Hematopoietic multipotent progenitor cell treated with erythropoietin and hydrocortisone succinate and interleukin-3 and kit ligand, for 15 days (in vitro differentiated cells): ENCODE results near the gene GPR39.

ENCODE experiments used
- DNase-seq: peaks from one replicate; pipeline ENCODE4 v3.0.0-alpha.2; 2015; ENCODE audit warnings: low spot score

The GPR39 gene

DNA sequence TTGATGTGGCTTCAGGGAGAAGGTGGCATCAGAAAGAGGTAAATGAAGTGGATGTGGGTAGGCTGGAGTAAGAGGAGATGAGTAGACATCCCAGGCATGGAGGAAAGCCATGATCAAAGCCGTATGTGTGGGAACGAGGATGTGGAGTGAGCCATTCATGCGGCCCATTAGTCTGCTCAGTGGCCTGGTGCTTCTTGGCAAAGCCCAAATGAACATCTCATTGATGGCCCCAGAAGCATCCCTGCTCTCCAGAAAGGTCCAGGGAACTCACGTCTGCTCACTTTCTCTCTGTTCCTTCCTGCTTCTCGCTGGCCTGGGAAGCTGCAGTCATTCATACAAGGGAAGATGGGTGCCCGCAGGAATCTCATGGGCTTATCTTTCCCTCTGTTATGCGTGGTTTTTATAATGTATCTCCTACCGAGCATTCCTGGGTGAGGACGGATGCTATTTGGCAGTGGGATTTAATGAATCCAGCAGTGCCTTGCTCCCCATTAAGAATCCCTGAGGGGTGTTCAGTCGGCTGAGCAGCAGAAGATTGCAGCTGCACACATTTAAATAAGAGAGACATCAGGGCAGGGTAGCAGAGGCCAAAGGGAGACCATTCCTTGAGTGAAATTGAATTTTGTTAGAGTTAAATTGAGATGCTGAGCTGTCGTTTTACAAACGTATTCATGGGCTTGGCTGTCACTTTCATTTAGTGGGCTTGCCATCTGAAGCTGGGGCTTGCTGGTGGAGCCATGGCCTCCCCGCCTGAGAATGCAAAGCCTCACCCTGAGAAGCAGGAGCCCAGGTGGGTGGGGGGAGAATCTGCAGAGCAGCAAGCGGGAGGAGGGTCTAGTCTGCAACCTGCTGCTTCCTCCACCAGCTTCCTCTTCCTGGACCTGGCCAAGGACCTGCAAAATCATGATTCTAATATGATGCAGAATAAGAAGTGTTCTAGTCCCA lies 188.9 kb downstream of the GPR39 start:
- no peak for DNase-seq

DNA sequence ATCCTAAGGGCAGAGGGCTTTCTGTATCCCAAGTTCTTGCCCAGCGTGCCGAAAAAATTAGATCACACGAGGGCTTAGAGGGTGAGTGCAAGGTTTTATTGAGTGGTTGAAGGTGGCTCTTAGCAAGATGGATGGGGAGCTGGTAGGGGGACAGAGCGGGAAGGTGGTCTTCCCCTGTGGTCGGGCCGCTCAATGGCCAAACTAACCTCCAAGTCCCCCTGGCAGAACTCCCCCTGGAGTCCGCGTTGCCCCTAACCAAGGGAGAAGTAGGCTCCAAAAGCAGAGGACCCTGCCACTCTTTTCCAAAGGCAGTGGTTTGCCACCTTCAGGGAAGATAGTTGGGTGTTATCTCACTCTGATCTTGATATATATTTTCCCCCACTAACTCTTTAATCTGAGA lies 190.0 kb downstream of the GPR39 start:
- DNase-seq, result no peak

DNA sequence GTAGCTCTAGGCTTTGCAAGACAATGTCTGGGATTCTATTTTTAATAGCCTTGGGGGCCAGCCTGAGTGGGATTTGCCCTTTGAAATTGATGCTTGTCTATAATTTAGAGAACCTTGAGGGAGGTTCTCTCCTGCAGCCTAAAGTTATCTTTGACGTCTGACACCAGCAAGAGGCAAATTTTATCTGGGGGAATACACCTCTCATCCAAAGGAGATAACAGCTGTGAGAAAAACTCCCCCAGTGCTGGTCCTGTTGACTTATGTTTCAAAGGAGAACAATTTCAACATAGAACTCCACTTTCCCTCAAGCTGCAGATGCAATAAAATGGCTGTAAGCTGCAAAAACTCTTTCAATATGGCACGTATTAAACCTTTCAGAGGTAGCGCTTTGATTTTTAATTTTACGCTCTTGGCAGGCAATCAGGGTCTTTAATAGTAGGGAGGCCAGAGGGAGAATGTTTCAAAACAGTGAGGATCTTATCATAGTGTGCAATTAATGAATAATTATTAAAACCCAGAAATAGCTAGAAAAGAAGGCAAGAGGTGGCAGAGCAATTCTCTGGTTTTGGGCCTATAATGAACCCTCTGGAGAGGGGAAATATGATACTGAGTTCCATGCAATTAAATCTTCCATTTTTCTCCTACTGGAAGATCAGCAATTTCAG lies 191.0 kb downstream of the GPR39 start:
- no peak for DNase-seq

DNA sequence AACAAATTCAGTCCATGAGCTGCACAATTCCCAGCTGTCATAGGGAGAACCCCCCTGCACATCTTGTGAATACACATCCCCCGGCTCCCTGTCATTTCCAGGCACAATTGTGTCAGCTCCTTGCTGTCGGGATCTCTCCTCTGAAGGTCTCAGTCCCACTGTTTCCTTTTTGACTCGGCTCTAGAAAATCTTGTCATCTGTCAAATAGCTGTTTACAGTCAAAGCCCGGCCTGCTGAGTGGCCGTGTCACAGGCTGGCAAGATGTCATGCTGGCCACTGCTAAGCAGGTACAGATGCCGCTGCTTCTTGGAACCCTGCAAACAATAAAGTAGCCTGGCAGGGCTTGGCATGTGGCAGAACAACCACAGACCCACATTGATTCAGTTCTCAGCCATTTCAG lies 191.7 kb downstream of the GPR39 start:
- no peak for DNase-seq

DNA sequence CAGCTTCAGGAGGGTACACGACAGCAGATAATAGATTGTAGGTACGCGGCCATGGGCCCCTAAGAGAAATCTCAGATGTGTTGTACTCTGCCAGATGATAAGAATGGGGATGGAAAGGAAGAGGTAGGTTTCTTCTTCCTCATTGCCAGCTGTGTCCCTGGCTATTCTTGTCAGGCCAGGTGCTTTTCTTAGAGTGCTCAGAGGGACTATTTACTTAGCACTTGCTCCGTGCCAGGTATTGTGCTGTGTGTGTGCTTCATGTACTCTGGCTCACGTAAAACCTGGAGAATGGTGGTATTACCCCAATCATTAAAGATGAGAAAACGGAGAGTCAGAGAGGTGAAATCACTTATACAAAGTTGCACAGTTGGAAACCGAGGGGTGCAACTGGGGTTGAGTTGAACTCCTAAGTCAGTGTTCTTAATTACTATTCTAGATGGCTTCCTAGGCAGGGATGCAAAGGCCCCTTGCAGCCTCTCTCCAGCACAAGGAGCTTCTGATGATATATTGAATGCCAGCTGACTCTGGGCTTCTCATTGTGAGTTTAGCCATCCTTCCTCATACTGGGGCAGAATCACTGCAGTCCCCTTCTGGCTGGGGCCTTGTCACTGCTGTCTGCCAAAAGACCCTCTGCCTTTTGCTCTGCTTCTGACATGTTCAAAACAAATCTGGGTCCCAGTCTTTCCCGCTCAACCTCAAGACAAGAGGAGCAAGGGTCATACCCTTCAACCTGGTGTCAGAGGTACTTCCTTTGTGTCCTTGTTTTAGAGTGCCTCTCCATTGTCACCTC lies 192.7 kb downstream of the GPR39 start:
- no peak for DNase-seq

DNA sequence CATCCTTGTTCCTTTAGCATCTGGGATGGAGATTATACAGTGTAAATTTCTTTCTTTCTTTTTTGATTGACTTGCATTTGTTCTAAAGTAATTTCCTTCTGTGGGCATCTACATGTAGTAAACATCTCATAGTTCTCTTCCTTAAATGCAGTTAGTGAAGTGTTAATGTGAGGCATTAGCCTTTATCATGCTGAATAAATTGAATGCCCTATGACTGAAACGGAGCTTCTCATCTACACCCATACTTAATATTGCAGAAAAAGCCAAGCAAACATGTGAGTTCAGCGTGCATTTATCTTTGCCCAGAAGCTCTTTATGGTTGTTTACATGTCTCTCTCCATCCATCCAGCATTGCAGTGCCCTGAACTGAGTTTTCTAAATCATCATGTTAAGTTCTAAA lies 195.1 kb downstream of the GPR39 start:
- no peak for DNase-seq

DNA sequence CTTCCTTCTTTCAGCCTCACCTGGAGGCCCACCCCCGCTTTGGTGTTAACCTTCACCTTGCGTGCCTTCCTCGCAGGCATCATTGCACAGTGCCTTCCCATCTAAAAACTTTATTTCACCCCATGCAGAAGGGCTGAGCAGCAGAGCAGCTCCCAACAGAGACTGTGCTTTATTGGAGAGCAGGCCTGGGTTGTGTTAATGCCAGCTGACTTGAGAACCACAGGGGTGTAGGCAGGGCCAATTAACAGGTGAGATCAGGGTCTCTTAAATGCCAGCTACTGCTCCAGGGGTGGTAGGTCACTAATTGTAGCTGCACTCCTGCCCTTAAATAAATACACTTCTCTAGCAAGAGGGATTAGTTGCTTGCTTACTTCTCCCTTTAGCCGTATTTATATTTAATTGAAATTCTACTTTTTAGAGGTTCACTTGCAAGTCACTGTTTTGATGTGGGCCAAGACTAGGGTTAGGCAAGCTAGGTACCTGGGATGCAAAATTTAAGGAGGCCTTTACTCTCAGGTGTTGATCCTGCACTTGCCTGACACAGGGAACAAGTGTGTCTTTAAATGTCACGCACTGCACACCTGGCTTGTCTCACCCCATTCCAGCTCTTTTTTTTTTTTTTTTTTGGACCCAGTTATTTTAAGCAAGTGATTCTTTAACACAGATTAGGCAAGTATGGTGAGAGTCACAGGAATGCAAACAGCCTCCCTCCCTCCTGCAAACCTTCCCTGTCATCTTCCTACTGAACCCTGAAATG lies 198.9 kb downstream of the GPR39 start:
- no peak for DNase-seq

DNA sequence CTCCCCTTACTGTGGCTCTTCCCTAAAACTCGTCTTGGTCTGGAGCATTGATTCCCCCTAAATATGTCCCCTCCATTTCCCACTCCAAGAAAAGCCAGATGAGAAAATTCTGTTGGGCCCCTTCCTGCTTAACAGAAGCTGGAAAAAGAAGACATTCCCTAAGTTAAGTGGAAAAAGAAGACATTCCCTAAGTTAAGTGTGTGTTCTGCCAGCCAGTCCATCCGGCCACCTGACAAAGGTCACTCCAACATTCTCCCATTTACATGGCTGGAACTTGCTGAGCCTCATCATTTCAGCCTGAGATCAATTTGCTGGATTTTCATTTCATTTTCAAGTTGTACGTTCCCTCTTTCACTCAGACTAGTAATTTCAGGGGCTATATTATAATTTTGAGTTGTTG lies 201.4 kb downstream of the GPR39 start:
- DNase-seq, result no peak

DNA sequence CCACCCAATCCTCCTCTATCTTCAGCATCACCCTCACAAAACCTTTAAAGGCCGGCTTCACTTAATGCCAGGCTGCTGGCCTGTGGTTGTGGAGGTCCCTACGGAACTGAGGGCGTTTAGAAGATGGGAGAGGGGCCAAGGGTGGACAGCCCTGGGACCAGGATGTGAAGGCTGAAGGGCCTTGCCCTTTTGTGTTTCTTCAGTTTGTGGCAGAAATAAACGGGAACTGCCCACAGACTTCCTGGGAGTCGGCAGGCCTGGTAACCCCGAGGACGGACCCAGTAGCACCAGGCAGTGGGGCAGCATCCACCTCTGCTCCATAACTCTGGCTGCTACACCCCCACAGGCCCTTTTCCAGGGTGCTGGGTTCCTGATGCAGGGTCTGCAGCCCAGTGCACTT lies 202.1 kb downstream of the GPR39 start:
- no peak for DNase-seq

DNA sequence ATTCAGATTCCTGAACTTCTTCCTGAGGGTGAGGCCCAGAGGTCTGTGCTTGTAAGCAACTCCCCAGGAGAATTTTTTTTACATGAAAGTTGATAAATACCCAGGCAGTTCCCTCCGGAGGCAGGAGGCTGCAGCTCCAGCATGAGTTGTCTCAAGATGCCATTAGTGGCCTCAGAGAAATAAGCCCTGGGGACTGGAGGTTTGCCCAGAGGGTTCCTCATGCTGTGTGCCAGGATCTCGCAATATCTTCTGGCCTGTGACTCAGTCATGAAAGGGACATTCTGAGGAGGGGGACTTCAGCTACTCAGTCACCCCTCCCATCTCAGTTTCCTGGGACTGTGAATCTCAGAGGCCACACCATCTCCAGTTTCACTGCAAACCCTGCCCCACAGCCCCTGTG lies 203.5 kb downstream of the GPR39 start:
- DNase-seq, result no peak

DNA sequence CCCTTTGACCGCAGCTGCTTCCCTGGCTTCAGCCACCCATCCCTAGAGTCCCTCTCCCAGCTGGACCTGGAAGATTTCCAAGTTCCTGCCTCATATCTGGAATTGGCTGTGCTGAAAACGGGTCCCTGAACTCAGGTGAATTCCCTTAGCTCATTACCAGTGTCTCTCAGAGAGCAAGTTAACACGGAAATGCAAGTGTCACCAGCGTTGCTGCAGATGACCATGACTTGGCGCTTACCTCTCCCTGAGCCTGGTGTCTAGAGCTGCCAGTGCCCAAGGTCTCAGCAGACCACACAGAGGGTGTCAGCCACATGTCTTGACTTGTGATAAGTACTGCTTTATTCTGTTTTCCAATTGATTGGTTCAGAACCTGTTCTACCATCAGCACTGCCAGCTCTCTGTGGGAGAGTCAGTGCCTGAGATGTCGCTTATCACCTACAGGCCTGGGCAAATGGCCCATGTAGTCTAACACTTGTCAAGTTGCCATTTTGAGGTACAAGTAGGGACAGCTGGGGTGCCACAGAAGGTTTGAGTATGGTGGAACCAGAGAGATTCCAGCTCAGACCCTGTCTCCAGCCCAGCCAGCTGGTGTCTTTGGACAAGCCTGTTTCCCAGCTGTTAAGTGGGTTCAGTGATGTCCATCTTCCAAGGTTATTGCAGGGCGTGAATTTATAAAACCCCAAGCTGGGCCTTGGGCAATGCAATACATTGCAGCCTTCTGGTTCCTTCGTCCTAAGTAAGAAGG lies 204.7 kb downstream of the GPR39 start:
- no peak for DNase-seq

DNA sequence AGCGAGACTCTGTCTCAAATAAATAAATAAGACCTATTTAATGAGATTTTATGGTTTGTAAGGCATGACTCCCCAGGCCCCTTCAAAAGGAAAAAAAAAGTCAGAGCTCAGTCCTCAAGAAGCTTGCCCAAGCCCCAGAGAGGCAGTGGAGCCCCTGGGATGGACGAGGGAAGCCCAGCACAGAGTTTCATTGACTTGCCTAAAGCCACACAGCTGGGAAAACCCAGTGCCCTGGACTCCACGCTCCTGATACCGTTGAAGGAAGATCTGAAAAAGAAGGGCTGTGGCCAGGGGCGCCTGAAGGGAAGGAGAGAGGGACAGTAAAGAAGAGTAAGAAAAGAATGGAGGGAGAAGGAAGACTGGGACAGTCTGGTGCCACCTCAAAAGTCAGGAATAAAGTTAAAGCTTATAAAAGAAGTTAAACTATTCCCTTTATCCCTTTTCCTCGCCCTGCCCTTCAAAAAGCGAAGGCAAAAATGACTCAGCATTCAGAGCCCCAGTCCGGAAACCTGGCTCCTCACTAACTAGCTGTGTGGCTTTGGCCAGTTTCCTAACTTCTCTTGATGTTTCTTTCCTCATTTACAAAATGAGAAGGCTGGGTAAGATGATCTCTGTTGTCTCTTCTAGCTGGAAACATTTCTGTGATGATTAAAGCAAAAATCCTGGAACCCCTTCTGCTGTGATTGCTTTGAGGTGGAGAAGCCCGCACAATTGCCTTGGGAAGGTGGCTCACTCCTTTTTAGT lies 206.7 kb downstream of the GPR39 start:
- no peak for DNase-seq

DNA sequence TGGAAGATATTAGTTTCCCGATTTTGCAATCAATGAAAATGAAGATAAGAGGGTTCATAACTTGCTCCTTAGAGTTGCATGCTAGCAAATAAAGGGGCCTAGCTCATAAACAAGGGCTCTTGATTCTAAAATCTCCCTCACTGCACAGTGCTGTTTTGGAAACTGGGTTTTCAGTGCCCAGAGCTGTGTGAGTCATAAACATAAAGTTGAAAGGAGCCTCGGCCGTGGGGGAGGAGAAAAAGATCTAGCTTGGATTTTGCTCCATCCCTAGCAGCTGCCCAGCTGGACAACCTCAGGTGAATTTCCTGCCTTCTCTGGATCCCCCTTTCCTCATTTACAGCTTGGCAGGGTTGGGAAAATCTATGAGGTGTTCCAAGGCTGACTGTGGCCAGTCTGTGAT lies 210.9 kb downstream of the GPR39 start:
- no peak for DNase-seq

DNA sequence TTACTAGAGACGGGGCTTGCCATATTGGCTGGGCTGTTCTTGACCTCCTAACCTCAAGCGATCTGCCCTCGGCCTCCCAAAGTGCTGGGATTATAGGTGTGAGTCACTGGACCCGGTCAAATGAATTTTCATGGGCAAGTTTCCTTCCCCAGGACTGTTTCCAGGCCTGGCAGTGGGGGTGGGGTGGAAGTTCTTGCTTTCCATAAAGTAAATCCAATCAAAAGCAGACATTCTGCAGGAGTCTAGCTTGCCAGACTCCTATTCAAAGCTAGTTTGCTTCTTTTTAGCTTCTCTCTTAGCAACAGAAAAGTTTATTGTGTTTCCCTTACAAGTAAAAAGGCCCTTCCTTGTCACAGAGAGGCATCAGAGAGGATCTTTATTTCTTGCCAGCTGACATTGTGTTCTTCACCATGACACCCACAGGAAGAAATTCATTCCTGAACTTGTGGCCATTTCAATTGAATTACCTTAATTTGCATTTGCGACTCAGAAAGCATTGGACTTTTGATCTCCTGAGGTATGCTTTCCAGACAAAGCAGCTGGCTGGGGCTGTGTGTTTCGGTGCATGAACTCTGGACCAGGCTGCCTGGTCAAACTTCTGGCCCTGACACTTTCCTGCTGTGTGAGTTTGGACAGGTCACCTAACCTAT lies 215.5 kb downstream of the GPR39 start:
- no peak for DNase-seq

DNA sequence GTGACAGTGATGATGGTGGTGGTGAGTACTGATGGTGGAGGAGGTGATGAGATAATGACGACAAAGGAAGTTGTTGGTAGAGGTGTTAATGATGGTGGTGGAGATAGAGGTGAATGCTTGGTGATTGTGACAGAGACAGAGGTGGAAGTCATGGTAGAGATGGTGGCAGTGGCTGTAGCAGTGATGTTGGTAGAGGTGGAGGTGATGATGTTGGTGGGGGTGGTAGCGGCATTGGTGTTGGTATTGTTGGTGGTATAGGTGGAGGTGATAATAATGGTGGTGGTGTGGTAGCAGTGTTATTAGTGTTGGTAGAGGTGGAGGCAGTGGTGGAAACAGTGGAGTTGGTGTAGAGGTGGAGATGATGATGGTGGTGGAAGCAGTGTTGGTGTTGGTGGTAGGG lies 217.0 kb downstream of the GPR39 start:
- DNase-seq, result no peak

DNA sequence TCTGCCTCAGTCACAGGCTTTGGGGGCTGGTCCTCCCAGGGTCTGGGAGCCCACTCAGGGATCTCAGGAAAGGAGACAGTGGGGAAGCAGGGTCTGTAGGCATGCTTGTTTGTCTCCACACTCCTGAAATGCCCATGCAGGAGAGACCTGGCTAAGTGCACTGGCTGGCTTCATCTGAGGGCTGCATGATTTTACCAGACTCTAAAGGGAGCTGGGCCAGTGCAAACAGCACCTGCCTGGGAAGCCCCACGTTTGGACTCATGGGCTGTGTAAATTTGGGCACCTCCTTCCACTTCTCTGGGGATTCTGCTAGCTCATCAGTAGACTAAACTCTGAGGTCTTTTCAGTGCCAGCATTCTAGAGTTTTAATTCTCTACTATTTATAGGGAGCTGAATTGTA lies 219.7 kb downstream of the GPR39 start:
- DNase-seq, result no peak

DNA sequence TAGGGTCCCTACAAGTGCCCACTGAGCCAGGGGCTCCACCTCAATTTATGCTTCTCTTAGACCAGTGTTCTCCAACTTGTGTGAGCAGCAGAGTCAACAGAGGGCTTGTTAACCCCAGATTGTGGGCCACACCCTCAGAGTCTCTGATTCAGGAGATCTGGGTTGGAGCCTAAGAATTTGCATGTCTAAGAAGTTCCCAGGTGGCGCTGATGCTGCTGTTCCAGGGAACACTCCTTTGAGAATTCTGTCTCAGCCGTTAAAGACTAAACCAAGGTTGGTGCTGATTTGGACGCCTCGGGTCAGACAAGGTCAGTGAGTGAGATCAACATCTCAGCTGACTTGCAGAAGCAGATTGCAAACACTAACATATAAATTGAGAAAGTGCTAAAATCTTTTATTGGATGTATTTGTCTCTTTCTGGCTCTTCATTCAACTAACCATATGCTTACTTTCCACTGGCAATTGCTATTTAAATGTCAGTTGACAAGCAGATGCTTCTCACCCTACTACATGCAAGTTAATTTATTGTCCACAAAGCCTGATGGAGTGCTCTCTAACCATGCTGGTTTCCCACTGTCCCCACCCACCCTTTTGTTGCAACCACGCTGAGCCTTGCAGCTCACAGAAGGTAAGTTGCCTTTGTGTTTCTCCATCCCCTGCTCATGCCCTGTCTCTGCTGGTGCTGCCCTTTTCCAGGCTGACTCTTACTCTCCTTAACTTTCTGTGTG lies 221.9 kb downstream of the GPR39 start:
- DNase-seq, result no peak

DNA sequence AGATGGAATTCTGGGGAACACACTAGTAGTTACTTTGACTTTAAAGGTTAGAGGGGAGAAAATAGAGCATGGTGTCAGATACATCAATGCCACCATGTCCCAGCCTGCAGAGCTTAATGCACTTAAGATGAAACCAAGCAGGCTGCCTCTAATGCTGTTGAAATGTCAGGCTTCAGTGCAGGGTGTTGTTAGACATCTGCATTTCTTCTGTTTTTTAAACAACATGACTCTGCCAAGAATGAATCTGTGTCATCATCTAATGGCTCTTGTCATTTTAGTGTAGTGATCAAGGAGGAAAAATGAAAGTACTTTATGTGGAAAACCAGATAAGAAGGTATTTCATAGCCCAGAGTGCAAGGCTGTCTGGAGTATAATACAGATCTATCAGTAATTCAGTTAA lies 223.5 kb downstream of the GPR39 start:
- no peak for DNase-seq

DNA sequence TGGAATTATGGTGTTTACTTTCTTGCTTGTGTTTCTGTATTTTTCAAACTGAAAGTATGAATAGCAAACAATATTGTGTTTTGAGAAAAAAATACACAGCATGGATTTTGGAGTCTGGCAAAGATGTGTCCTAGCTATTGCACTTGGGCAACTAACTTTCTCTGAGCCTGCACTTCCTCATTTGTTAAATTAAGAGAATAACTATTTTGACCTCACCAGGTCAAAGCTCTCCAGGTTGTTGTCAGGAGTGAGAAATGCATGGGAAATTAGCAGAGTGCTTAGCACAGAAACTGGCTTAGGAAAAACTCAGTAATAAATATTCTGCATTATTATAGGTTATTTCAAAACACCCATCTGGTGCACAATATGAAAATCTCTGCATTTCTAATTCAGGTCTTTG lies 225.2 kb downstream of the GPR39 start:
- no peak for DNase-seq
